GM12878 (cell line): ENCODE measurements around the gene SPATA9.

ENCODE experiments used
- EZH2 ChIP-seq: IDR thresholded peaks from 2 replicates; pipeline ENCODE4 v1.6.1; 2012; ENCODE audit warnings: low read depth, mild to moderate bottlenecking, control low read depth, inconsistent platforms, low read length, borderline replicate concordance; ENCODE audit not compliant: control insufficient read depth
- JUNB ChIP-seq: IDR thresholded peaks from 2 replicates; pipeline ENCODE4 v1.6.1; 2016; ENCODE audit warnings: antibody characterized with exemption, mild to moderate bottlenecking
- MYC ChIP-seq: IDR thresholded peaks from 2 replicates; pipeline ENCODE4 v1.6.1; 2011; ENCODE audit warnings: mild to moderate bottlenecking, low read length, moderate library complexity, inconsistent platforms; ENCODE audit not compliant: insufficient read depth, insufficient replicate concordance, insufficient read length, severe bottlenecking
- STAT3 ChIP-seq: IDR thresholded peaks from 2 replicates; pipeline ENCODE4 v1.6.1; 2011; ENCODE audit warnings: low read depth, low read length, improper control_type of control experiment
- TAF1 ChIP-seq: IDR thresholded peaks from 2 replicates; pipeline ENCODE4 v1.6.1; 2011; ENCODE audit warnings: mild to moderate bottlenecking, low read depth, low read length, borderline replicate concordance
- ZZZ3 ChIP-seq: IDR thresholded peaks from 2 replicates; pipeline ENCODE4 v1.6.1; 2011; ENCODE audit warnings: low read depth; ENCODE audit not compliant: control insufficient read depth, insufficient read length
- TF ChIP-seq, protein P1 (sequence below), 3 experiments: IDR thresholded peaks in 2 of 3; conservative IDR thresholded peaks in 1 of 3; 2 replicates each; pipeline ENCODE4 v1.5.1; 2011; ENCODE audit warnings: low read depth in 3 of 3, low read length in 3 of 3, mild to moderate bottlenecking in 3 of 3, control low read depth in 2 of 3, moderate library complexity in 2 of 3, inconsistent platforms in 1 of 3, mixed read lengths in 1 of 3; ENCODE audit not compliant: control insufficient read depth in 2 of 3, insufficient read depth in 1 of 3; ENCODE audit errors: extremely low read depth in 1 of 3
- TF ChIP-seq, protein P2 (sequence below): IDR thresholded peaks from 2 replicates; pipeline ENCODE4 v1.6.1; 2011; ENCODE audit warnings: low read depth, low read length, improper control_type of control experiment, borderline replicate concordance

GRCh38 chr5:95630394-95630917 lies 52.3 kb downstream of the SPATA9 start:
- TF ChIP-seq JUNB (no peak), MYC (no peak), EZH2 (no peak), ZZZ3 (no peak), TAF1 (no peak), STAT3 (no peak)
- TF ChIP-seq, protein P1, sequence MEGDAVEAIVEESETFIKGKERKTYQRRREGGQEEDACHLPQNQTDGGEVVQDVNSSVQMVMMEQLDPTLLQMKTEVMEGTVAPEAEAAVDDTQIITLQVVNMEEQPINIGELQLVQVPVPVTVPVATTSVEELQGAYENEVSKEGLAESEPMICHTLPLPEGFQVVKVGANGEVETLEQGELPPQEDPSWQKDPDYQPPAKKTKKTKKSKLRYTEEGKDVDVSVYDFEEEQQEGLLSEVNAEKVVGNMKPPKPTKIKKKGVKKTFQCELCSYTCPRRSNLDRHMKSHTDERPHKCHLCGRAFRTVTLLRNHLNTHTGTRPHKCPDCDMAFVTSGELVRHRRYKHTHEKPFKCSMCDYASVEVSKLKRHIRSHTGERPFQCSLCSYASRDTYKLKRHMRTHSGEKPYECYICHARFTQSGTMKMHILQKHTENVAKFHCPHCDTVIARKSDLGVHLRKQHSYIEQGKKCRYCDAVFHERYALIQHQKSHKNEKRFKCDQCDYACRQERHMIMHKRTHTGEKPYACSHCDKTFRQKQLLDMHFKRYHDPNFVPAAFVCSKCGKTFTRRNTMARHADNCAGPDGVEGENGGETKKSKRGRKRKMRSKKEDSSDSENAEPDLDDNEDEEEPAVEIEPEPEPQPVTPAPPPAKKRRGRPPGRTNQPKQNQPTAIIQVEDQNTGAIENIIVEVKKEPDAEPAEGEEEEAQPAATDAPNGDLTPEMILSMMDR (IDR thresholded peaks at IDR 0.05 in 2 of 3, conservative IDR thresholded peaks at IDR 0.05 in 1 of 3; ENCODE audit: control insufficient read depth in 2 of 3, extremely low read depth in 1 of 3, insufficient read depth in 1 of 3, low read depth in 3 of 3, low read length in 3 of 3), result no peak
- TF ChIP-seq, protein P2, sequence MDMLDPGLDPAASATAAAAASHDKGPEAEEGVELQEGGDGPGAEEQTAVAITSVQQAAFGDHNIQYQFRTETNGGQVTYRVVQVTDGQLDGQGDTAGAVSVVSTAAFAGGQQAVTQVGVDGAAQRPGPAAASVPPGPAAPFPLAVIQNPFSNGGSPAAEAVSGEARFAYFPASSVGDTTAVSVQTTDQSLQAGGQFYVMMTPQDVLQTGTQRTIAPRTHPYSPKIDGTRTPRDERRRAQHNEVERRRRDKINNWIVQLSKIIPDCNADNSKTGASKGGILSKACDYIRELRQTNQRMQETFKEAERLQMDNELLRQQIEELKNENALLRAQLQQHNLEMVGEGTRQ, result no peak
